Activated naive CD8-positive, alpha-beta T cell treated with anti-CD3 and anti-CD28 coated beads, Interleukin-2, amount 50 U/mL, for 16 hours (primary cell): ENCODE data around the gene HS3ST6.
"Not testable (repeated sequence)": the region's sequence is repeated elsewhere in the genome, so short reads cannot be mapped to it uniquely, and the experiment has no call there.

ENCODE experiments used
- DNase-seq: peaks from one replicate; pipeline ENCODE4 v3.0.0-alpha.2; 2020; ENCODE audit warnings: low read depth, low spot score

HS3ST6 gene

GRCh38 chr16:1877804-1878203, 40.4 kb downstream of the HS3ST6 start:
- DNase-seq, result no peak

GRCh38 chr16:1877089-1877488, 41.1 kb downstream of the HS3ST6 start:
- no peak for DNase-seq

DNA sequence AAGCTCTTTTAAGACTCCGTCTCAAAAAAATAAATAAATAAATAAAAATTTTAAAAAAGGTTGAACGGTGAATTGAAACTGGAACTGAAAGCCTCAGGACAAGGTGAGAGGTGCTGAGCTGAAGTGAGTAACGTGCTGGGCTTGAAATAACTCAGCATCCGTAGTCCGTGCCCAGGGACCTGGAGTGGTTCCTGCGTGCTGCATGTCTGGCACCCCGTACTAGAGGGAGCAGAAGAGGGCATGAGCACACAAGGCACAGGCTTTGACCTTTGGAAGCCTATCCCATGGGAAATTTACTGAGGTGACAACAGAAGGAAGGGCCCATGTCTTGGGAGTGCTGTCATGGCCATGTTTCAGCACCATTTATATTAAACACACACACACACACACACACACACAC, 41.7 kb downstream of the HS3ST6 start:
- no peak for DNase-seq

GRCh38 chr16:1876066-1876465, 42.1 kb downstream of the HS3ST6 start:
- DNase-seq, result not testable (repeated sequence)

DNA sequence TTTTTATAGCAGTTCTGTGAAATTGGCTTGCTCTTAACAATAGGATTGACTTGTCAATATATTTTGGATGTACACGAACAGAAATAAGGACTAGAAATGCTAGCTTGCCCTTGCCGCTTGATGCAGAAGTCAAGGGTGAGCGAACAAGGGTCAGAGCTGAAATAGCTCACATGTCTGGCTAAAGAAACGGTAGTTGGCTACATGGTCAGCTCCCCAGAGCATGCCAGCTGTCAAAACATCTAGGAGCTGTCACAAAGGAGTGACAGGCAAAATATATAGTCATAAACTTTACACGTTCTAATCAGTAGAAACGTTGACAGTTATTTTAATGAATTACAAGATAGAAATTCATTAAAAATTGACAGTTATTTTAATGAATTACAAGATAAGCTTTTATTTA, 43.4 kb downstream of the HS3ST6 start:
- no peak for DNase-seq

GRCh38 chr16:1871974-1872635, 46.1 kb downstream of the HS3ST6 start, which contains the start of gene MEIOB:
TSS of gene MEIOB (minus strand) at chr16:1872164. CDS start at chr16:1868175, 3,989 bp downstream.
- no peak for DNase-seq

DNA sequence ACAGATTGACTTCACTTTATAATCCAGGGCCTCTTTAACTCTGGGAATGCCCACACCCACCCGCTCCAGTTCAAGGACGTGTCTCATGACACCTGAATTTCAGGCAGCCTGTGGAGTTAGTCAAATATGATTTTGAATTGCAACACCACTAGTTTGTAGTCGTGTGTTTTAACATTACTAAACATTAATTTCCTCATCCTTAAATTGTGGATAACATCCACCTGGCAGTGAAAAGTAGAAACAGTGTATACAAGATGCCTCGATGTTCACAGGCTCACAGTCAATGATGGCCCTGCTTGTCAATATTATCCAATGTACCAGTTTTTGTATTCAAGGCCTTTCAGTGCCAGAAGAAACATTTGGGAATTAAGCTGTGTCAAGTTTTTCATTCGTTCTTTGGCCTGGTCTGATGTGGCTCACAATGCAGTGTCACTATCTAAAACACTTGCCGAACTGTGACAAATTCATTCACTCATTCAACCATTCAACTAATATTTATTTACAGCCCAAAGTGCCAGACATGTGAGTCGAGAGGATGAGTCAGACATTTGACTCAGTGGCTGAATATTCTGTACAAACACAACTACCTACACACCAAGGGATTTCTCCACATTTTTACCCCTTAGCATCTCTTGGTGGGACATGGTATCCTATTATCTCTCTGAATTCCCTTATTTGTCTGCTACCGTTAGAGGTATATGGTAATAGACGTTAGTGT, 47.7 kb downstream of the HS3ST6 start:
- DNase-seq, result no peak

- DNase-seq, result no peak
Measured at GRCh38 chr16:1865902-1866690, 52.1 kb downstream of the HS3ST6 start.

- no peak for DNase-seq
Measured at GRCh38 chr16:1863681-1864460, 54.3 kb downstream of the HS3ST6 start.

DNA sequence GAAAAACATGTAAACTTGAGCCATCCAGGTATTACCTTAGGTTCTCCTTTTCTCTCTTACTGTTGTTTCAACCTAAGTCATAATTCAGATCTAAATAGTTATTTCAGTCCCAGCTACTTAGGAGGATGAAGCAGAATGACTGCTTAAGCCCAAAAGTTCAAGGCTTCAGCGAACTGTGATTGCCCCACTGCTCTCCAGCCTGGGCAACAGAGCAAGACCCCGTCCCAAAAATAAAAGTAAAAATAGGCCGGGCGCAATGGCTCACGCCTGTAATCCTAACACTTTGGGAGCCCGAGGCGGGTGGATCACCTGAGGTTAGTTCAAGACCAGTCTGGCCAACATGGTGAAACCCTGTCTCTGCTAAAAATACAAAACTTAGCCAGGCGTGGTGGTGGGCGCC, 55.8 kb downstream of the HS3ST6 start:
- DNase-seq, result no peak

GRCh38 chr16:1861730-1862129, 56.5 kb downstream of the HS3ST6 start:
- no peak for DNase-seq
